ENCODE results near the gene SLC49A3. TPM values are rescaled to one million over a fixed set of nuclear protein-coding genes. Genes with fewer than 3 reads are reported as not detected.

The SLC49A3 gene
- total RNA-seq, 1 donor from 2014 or later, result 19.9 TPM

GRCh38 chr4:651884-652642 lies 36.9 kb downstream of the SLC49A3 start:
- H3K4me1 Mint-ChIP-seq (ENCODE audit: unreplicated experiment), result no peaks in the 10 kb centered on the region
- TF ChIP-seq, protein P1, sequence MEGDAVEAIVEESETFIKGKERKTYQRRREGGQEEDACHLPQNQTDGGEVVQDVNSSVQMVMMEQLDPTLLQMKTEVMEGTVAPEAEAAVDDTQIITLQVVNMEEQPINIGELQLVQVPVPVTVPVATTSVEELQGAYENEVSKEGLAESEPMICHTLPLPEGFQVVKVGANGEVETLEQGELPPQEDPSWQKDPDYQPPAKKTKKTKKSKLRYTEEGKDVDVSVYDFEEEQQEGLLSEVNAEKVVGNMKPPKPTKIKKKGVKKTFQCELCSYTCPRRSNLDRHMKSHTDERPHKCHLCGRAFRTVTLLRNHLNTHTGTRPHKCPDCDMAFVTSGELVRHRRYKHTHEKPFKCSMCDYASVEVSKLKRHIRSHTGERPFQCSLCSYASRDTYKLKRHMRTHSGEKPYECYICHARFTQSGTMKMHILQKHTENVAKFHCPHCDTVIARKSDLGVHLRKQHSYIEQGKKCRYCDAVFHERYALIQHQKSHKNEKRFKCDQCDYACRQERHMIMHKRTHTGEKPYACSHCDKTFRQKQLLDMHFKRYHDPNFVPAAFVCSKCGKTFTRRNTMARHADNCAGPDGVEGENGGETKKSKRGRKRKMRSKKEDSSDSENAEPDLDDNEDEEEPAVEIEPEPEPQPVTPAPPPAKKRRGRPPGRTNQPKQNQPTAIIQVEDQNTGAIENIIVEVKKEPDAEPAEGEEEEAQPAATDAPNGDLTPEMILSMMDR (IDR thresholded peaks at IDR 0.05; ENCODE audit: unreplicated experiment), result no peak

DNA sequence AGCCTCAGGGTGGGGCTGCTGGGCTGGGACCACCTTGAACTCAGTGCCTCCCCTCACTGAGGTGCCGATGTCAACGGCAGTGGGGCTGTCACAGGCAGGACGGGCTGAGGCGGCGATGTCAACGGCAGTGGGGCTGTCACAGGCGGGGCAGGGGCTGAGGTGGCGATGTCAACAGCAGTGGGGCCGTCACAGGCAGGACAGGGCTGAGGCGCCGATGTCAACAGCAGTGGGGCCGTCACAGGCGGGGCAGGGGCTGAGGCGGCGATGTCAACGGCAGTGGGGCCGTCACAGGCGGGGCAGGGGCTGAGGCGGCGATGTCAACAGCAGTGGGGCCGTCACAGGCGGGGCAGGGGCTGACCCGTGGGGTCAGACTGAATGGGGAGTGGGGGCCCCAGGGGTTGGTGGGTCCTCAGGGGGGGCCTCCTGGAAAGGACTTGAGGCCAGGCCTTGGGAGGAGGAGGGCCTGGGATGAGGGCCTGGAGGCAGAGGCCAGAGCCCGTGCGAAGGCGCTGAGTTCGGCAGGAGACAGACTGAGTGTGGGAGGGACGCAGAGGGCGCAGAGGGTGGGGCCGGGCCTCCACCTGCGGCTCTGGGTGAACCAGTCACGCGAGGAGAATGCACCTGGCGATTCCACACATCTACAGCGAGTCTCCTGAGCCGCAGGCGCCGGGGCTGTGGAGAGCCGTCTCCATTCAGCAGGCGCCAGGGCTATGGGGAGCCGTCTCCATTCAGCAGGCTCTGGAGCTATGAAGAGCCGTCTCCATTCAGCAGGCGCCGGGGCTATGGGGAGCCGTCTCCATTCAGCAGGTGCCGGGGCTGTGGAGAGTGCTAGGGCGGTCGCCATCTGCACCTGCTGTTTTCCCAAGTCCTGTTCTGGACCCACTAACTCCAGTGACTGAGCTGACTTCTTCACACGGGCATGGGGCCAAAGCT lies 37.7 kb downstream of the SLC49A3 start:
- peaks cover 14% of the 10 kb centered on the region for H3K27me3 Mint-ChIP-seq (ENCODE audit: unreplicated experiment)
- TF ChIP-seq, protein P1 (IDR thresholded peaks at IDR 0.05; ENCODE audit: unreplicated experiment), result no peak
- DNase-seq (ENCODE audit: low spot score), result no peak
- no peaks in the 10 kb centered on the region for H3K36me3 Mint-ChIP-seq (ENCODE audit: low read depth, unreplicated experiment)
- H3K4me3 Mint-ChIP-seq (ENCODE audit: unreplicated experiment), result no peak overlapping the region
- no peak overlapping the region for H3K27ac Mint-ChIP-seq (ENCODE audit: unreplicated experiment)
- peaks cover 5% of the 10 kb centered on the region for H3K4me1 Mint-ChIP-seq (ENCODE audit: unreplicated experiment)
- H3K9me3 Mint-ChIP-seq (ENCODE audit: unreplicated experiment), result peaks cover 3% of the 10 kb centered on the region

More at GRCh38 chr4:651884-652642, 36.9 kb downstream of the SLC49A3 start:
- Mint-ChIP-seq H3K27me3 (ENCODE audit: unreplicated experiment) (peaks cover 14% of the 10 kb centered on the region), H3K27ac (ENCODE audit: unreplicated experiment) (peak overlapping the region; percentile 61), H3K9me3 (ENCODE audit: unreplicated experiment) (peaks cover 3% of the 10 kb centered on the region), H3K36me3 (ENCODE audit: low read depth, unreplicated experiment) (peaks cover 5% of the 10 kb centered on the region), H3K4me3 (ENCODE audit: unreplicated experiment) (peak overlapping the region; percentile 51)
- DNase-seq (ENCODE audit: low spot score), result no peak

DNA sequence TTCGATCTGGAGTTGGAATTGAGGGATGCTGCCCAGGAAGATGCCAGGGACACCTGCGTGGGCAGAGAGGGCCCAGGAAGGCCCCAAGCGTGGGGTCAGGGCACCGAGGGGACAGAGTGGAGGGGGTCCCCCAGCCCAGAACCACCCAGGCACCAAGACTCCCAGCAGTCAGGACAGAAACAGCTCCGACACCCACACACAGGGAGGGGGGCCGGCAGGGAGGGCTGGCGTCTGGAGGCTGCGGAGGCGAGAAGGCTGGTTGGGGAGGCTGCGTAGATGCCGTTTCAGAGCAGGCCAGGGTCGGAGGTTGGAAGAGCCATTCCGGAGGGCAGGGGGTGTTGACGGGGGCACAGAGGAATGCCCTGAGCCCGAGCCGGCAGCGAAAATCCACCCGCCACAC lies 38.5 kb downstream of the SLC49A3 start:
- H3K27me3 Mint-ChIP-seq (ENCODE audit: unreplicated experiment), result peaks cover 8% of the 10 kb centered on the region

GRCh38 chr4:649751-650310 lies 39.1 kb downstream of the SLC49A3 start:
- no peak overlapping the region for H3K27ac Mint-ChIP-seq (ENCODE audit: unreplicated experiment)

More for the DNA sequence above, 38.5 kb downstream of the SLC49A3 start:
- Mint-ChIP-seq H3K9me3 (ENCODE audit: unreplicated experiment) (no peaks in the 10 kb centered on the region), H3K36me3 (ENCODE audit: low read depth, unreplicated experiment) (no peaks in the 10 kb centered on the region), H3K4me3 (ENCODE audit: unreplicated experiment) (no peak overlapping the region), H3K4me1 (ENCODE audit: unreplicated experiment) (peaks cover 12% of the 10 kb centered on the region), H3K27ac (ENCODE audit: unreplicated experiment) (no peak overlapping the region)
- TF ChIP-seq, protein P1 (IDR thresholded peaks at IDR 0.05; ENCODE audit: unreplicated experiment), result no peak
- DNase-seq (ENCODE audit: low spot score), result no peak

More at GRCh38 chr4:649751-650310, 39.1 kb downstream of the SLC49A3 start:
- no peak for DNase-seq (ENCODE audit: low spot score)
- TF ChIP-seq, protein P1 (IDR thresholded peaks at IDR 0.05; ENCODE audit: unreplicated experiment), result no peak
- peaks cover 8% of the 10 kb centered on the region for H3K27me3 Mint-ChIP-seq (ENCODE audit: unreplicated experiment)
- H3K4me1 Mint-ChIP-seq (ENCODE audit: unreplicated experiment), result peaks cover 12% of the 10 kb centered on the region
- H3K9me3 Mint-ChIP-seq (ENCODE audit: unreplicated experiment), result no peaks in the 10 kb centered on the region
- no peaks in the 10 kb centered on the region for H3K36me3 Mint-ChIP-seq (ENCODE audit: low read depth, unreplicated experiment)
- no peak overlapping the region for H3K4me3 Mint-ChIP-seq (ENCODE audit: unreplicated experiment)
